HL-60/S4 (cell line): Measurements from ENCODE around the gene CST1.
"Not testable (repeated sequence)": the region's sequence is repeated elsewhere in the genome, so short reads cannot be mapped to it uniquely, and the experiment has no call there.

Experiments
- in situ Hi-C: fragments of 300-500 bp; cut with MboI; formaldehyde crosslinking; loops from 2 replicates; pipeline ENCODE4 v1.14.3; 2022; ENCODE audit warnings: low sequenced_read_pairs

CST1 gene, protein sequence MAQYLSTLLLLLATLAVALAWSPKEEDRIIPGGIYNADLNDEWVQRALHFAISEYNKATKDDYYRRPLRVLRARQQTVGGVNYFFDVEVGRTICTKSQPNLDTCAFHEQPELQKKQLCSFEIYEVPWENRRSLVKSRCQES

DNA sequence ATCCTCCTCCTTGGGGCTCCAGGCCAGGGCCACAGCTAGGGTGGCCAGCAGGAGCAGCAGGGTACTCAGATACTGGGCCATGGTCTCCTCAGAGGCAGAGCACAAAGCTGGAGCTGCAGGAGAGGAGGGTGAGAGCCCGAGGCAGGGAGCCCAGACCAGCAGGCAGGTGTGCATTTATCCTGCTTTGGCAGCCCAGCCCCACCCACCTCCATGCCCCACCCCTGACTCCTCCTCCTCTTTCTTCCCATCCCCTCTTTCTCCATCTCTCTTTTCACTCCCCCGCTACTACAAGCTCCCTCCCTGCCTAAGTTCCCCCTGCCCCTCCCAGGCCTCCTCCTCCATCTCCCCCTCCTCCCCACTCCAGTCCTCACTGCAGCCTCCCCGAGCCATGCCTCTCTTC is at the start of gene CST1:
Gene CST1, minus strand, starts transcription at position 150 of the 400 bp plus-strand sequence. Its CDS starts 69 bp downstream, at position 81.
- in situ Hi-C loops: not testable (repeated sequence)

DNA sequence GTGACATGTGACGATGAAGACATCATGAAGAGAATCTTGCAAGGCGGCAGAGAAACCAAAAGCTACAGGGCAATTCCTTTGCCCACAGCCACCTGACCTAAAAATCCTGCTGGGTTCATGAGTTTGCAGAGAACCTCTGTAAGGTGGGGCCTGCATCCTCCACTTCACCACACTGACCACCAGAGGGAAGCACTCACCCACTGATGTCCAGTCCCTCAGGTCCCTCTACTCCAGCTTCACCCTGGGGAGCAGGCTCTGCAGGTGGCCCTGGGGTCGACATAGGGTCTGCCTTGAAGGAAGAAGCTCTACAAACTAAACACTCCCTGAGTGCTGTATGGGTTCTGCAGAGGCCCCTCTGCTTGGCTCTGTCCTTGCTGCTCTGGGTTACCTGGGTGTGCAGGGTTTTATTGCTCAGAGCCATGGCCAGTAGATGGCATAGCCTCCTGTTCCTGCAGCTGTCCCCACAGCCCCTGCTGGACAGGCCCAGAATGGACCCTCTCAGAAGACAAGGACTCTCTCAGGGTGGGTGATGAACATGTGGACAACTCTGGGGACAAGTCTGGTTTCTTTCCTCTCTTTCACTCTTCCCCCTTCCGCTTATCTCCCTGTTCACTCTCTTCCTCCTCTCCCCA is 48.6 kb upstream of the CST1 start:
- in situ Hi-C loops: loop anchor here (25.0 kb wide), 1 partner anchor 188 kb away; the partner anchor contains the start of gene GGTLC1

GRCh38 chr20:23795526-23795925 is 44.8 kb upstream of the CST1 start:
- in situ Hi-C loops: loop anchor here (25.0 kb wide), 1 partner anchor 192 kb away; the partner anchor contains the start of gene GGTLC1

- in situ Hi-C loops: loop anchor here (25.0 kb wide), 1 partner anchor 192 kb away; the partner anchor contains the start of gene GGTLC1
Observed at GRCh38 chr20:23794841-23795240, 44.1 kb upstream of the CST1 start.

DNA sequence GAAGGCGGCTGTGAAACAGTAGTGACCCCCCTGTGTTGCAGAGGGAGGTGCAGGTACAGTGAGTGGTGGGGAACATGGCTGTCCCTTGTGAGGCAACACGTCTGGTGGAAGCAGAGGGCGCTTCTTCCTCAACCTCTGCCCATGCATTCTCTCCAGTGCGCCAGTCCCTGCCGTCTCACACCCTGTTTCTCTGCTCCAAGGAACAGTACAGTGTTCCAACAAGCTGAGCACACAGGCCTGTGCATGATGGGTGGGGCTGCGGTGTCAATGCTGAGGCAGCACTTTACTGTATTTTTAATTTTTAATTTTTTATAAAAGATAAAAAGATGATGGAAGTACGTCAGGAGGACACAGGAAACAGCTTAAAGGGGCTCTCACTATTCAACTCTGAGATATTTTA is 43.3 kb upstream of the CST1 start:
- in situ Hi-C loops: loop anchor here (25.0 kb wide), 1 partner anchor 193 kb away; the partner anchor contains the start of gene GGTLC1

DNA sequence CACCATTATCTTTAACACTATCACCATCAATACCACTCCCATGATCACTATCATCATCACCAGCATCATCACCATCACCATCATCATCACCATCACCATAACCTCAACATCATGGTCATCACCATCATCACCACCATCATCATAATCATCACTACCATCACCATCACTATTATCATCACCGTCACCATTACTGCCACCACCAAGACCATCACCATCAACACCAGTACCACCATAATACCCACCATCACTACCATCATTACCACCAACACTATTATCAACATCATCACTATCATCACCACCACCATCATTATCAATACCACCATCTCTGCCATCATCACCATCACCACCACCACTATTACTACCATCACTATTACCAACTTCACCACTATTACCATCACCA is 32.7 kb upstream of the CST1 start:
- in situ Hi-C loops: loop anchor here (25.0 kb wide), 1 partner anchor 204 kb away; the partner anchor contains the start of gene GGTLC1

DNA sequence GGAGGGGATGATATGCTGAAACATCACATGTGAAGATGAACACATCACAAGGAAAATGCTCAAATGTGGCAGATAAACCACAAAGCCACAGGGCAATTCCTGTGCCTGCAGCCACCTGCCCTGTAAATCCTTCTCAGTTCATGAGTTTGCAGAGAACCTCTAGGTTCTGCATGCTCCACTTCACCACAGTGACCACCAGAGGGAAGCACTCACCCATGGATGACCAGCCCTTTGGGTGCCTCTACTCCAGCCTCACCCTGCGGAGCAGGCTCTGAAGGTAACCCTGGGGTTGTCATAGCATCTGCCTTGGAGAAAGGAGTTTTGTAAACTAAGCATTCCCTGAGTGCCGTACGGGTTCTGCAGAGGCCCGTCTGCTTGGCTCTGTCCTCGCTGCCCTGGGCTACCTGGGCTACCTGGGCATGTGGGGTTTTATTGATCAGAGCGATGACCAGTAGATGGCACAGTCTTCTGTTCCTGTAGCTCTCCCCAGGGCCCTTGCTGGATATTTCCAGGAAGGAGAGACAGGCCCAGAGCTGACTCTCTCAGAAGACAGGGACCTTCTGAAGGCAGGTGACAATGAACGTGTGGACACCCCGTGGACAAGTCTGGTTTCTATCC is 31.7 kb upstream of the CST1 start:
- in situ Hi-C loops: loop anchor here (25.0 kb wide), 1 partner anchor 205 kb away; the partner anchor contains the start of gene GGTLC1

DNA sequence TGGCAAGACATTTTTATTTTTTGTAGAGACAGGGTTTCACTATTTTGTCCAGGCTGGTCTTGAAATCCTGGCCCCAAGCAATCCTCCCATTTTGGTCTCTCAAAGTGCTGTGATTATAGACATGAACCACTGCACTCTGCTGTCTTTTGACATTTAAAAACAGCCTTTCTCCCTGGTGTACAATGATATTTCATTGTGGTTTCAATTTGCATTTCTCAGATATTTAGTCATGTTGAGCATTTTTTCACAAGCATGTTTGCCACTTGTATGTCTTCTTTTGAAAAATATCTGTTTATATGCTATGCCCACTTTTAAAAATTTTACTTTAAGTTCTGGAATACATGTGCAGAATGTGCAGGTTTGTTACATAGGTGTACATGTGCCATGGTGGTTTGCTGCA is 27.9 kb upstream of the CST1 start:
- in situ Hi-C loops: loop anchor here (25.0 kb wide), 1 partner anchor 209 kb away; the partner anchor contains the start of gene GGTLC1

DNA sequence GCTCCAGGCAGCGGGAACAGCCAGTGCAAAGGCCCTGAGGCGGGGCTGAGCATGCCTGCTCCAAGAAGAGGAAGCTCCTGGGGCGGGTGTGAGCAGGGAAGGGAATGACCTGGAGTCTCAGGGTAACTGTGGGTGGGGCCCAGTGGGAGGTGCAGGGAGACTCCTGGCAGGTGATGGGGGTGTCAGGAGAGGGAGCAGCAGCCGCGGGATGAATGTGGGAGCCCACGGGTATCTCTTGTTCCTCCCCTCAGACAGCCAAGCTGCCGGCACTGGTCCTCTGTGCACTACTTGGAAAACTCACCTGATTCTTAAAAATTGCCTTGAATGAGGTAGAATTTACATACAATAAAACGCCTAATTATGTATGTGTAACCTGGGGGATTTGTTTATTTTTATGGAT is 26.6 kb upstream of the CST1 start:
- in situ Hi-C loops: loop anchor here (25.0 kb wide), 1 partner anchor 210 kb away; the partner anchor contains the start of gene GGTLC1

- in situ Hi-C loops: loop anchor here (25.0 kb wide), 1 partner anchor 211 kb away; the partner anchor contains the start of gene GGTLC1
Observed at GRCh38 chr20:23776067-23776771, 25.5 kb upstream of the CST1 start.

GRCh38 chr20:23774081-23774480 is 23.3 kb upstream of the CST1 start:
- in situ Hi-C loops: no loop called here

GRCh38 chr20:23773579-23773978 is 22.8 kb upstream of the CST1 start:
- in situ Hi-C loops: no loop called here

DNA sequence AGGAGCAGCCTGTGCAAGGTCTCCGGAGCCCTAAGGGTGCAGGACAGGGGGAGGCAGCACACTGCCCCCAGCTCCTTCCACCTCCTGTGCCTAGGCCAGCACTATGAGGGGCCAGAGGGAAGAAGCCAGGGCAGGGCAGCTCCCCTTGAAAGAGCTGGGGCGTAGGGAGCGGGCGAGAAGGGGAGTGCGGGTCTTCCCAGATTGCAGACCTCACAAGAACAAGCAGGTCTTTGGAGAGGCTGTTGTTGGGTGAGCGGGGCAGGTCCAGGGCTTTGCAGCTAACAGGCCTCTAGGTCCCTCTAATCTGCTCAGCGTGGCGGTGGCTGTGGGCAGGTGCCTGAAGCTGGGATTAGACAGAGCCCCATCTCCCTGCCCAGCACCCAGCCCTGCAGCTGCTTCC is 22.4 kb upstream of the CST1 start:
- in situ Hi-C loops: no loop called here

DNA sequence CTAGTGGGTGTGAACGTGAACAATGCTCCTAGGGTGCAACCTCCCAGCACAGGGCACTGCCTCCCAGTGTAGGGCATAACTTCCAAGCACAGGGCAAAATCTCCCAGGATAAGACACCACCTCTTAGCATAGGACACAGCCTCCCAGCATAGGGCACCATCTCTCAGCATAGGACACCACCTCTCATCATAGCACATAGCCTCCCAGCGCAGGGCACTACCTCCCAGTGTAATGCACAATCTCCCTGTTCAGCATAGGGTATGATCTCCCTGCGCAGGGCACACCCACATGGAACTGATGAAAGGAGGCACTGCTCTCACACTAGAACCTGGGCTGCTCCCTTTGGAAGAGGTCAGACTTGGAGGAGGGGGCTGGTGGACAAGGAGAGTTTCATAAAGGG is 21.3 kb upstream of the CST1 start:
- in situ Hi-C loops: no loop called here

DNA sequence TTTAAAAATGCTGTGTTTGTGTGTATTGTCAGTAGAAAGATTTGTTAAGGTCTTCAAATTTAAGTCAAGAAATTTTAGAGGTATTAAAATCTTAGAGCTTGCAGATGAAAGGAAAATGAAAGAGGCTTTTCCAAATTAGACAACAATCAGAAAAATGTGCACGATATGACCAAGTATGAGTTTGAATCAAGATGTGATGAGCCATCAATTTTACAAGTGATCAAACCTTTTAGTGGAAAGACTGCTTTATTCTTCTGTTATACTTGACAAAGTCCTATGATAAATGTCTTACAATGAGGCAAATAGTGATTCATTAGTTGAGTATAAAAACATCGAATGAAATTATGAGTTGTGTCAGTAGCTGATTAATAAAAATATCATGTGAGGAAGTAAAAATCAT is 19.6 kb upstream of the CST1 start:
- in situ Hi-C loops: no loop called here

DNA sequence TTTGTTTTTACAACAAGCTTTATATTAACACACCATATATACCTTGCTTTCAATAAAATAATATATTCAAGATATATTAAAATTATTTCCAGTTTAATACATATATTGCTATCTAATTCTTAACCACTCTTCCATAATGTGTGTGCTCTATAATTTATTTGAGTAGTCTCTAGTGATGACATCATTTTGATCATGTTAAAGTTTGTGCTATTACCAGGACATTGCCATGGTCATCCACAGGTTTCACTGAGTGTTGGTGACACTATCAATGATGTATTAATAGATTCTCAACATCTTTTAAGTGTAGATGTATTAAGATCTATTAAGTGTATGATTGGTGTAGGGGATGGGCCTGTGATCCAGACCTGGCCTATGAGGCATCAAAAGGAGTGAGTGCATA is 17.8 kb upstream of the CST1 start:
- in situ Hi-C loops: not testable (repeated sequence)

- in situ Hi-C loops: no loop called here
Observed at GRCh38 chr20:23766531-23766930, 15.8 kb upstream of the CST1 start.

GRCh38 chr20:23765578-23765977 is 14.8 kb upstream of the CST1 start:
- in situ Hi-C loops: no loop called here

GRCh38 chr20:23764630-23765029 is 13.9 kb upstream of the CST1 start:
- in situ Hi-C loops: not testable (repeated sequence)

DNA sequence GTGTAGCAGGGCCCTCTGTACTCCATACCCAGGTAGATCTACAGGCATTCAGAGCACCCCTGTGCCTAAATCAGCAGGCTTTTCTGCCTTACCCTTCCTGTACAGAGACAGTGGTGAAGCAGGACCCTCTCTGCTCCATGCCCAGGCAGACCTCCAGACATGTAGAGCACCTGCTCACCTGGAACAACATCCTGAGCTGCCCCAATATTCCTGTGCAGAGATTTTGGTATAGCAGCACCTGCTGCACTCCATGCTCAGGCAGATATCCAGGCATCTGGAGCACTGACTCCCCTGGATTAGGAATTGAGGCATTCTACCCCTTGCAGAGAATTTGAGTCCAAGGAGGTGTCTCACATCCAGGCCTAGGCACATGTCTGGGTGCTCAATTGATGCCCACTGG is 12.6 kb upstream of the CST1 start:
- in situ Hi-C loops: no loop called here

DNA sequence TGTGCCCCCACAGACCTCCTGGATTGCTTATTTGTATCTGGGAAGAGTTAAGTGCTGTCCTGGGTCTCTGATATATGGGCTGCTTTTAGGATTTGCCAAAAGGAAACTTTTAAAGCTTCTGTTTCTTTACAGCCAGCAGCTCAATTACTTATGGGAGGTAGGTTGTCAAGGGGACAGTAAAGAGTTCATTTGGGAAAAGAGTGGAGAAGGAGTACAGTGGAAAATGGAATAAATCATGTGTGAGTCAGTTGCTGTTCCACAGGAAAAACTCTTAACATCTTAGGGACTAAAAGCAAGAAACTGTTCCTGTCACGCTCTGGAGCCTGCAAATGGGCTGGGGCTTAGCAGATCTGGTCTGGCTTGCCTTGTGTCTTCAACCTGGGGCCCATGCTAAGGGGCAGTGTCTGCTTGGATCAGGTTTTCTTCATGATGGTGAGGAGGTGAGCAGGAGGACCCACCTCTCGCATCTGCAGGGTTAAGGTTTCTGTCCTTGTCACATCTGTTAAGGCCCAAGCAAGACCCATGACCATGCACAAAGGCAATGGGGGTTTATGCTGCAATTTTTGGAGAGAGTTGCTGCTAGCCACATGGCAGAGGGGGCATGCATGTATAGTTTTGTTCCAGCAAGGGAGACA is 8.7 kb upstream of the CST1 start:
- in situ Hi-C loops: no loop called here
